Thoracic aorta (tissue), 2 donors: ENCODE measurements around the gene RNF121. TPM values are rescaled to one million over a fixed set of nuclear protein-coding genes. Genes with fewer than 3 reads are reported as not detected.

Experiments used
- ATAC-seq: fragments of 150-250 bp; one replicate; pipeline ENCODE4 v1.8.0; 2017; ENCODE audit warnings: low read depth; ENCODE audit not compliant: insufficient number of reproducible peaks, low FRiP score
- DNase-seq: peaks from one replicate; pipeline ENCODE4 v3.0.0-alpha.2; 2020; ENCODE audit warnings: low spot score
- H3K27ac ChIP-seq, 2 donors: fragments of 200-600 bp; sonication (generic); 1 replicate in 1 of 2; 2 replicates in 1 of 2; pipeline ENCODE4 v1.5.1; 2016; ENCODE audit warnings: mild to moderate bottlenecking in 2 of 2, moderate library complexity in 2 of 2
- H3K27me3 ChIP-seq: fragments of 200-600 bp; sonication (generic); replicated peaks from 2 replicates; pipeline ENCODE4 v1.6.0; 2016; ENCODE audit warnings: mild to moderate bottlenecking; ENCODE audit not compliant: insufficient read depth
- H3K36me3 ChIP-seq: fragments of 200-600 bp; sonication (generic); one replicate; pipeline ENCODE4 v1.5.1; 2016
- H3K4me1 ChIP-seq, 2 donors: fragments of 200-600 bp; sonication (generic); 1 replicate in 1 of 2; 2 replicates in 1 of 2; pipeline versions ENCODE4 v1.5.1 to v1.6.0; 2016; ENCODE audit warnings: low read depth in 2 of 2, mild to moderate bottlenecking in 1 of 2; ENCODE audit not compliant: control insufficient read depth in 1 of 2
- H3K4me3 ChIP-seq: fragments of 200-600 bp; sonication (generic); 2 replicates; pipeline ENCODE4 v1.5.1; 2016; ENCODE audit warnings: mild to moderate bottlenecking
- H3K9me3 ChIP-seq: fragments of 200-600 bp; sonication (generic); 2 replicates; pipeline ENCODE4 v1.5.1; 2016
- total RNA-seq, 2 donors: library from RNA; depleted of rRNA; stranded (reverse); fragments of >200 nt; gene quantifications; one replicate each; pipeline versions ENCODE4 v1.1.0 to v1.2.3, GENCODE V29; 2016
- TF ChIP-seq, protein P1 (sequence below): fragments of 200-600 bp; sonication (generic); IDR thresholded peaks from one replicate; pipeline ENCODE4 v1.5.1; 2019; ENCODE audit warnings: antibody characterized with exemption

RNF121 gene
- total RNA-seq, 2 donors from 2014 or later, result 50.2 to 74.6 TPM

DNA sequence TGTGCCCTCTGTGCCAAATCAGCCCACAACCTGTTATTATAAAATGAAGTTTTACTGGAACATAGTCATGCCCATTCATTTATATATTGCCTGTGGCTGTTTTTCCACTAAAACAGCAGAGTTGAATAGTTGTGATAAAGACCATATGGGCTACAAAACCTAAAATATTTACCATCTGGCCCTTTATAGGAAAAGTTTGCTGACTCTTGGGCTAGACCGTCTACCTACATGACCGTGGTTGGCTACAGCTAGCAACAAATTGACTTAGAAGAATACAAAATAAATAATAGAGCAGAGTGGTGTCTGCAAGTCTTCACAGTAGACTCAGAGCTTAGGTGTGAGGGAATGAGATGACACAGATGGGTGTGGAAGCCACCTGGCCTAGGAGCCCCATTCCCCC is 58.7 kb downstream of the RNF121 start:
- Histone ChIP-seq H3K27me3 (no peaks in the 10 kb centered on the region), H3K9me3 (no peaks in the 10 kb centered on the region), H3K4me1 (peaks cover 15 to 23% of the 10 kb centered on the region in 2 donors), H3K4me3 (no peak overlapping the region), H3K36me3 (peaks cover 14% of the 10 kb centered on the region), H3K27ac (peak overlapping the region; percentile 37 to 44)
- TF ChIP-seq, protein P1, sequence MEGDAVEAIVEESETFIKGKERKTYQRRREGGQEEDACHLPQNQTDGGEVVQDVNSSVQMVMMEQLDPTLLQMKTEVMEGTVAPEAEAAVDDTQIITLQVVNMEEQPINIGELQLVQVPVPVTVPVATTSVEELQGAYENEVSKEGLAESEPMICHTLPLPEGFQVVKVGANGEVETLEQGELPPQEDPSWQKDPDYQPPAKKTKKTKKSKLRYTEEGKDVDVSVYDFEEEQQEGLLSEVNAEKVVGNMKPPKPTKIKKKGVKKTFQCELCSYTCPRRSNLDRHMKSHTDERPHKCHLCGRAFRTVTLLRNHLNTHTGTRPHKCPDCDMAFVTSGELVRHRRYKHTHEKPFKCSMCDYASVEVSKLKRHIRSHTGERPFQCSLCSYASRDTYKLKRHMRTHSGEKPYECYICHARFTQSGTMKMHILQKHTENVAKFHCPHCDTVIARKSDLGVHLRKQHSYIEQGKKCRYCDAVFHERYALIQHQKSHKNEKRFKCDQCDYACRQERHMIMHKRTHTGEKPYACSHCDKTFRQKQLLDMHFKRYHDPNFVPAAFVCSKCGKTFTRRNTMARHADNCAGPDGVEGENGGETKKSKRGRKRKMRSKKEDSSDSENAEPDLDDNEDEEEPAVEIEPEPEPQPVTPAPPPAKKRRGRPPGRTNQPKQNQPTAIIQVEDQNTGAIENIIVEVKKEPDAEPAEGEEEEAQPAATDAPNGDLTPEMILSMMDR, result no peak
- no peak for DNase-seq
- ATAC-seq, result no peak

DNA sequence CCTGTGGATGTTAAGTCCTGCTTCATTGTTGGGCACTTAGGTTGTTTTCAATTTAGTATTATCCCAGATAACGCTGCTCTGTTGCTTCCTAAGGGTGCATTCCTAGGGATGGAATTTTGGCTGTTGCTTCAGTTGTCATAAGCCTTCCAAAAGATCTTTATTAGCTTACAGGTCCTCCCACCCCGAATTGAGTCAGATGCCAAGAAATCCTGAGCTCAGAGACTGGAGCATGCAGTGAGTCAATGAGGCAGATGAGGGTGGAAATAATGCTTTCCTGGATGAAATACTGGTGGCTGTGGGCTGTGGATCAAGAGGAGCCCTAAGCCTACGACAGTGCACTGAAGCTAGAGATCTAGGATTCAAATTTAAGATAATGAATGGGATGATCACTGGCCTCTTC is 59.2 kb downstream of the RNF121 start:
- no peaks in the 10 kb centered on the region for H3K9me3 ChIP-seq
- peaks cover 11% of the 10 kb centered on the region for H3K36me3 ChIP-seq
- H3K27ac ChIP-seq, result peak overlapping the region; percentile 37 to 44
- H3K27me3 ChIP-seq, result no peaks in the 10 kb centered on the region
- H3K4me3 ChIP-seq, result no peak overlapping the region
- peaks cover 15 to 23% of the 10 kb centered on the region in 2 donors for H3K4me1 ChIP-seq
- no peak for DNase-seq
- ATAC-seq, result no peak
- TF ChIP-seq, protein P1, result no peak

- Histone ChIP-seq H3K27ac (no peak overlapping the region), H3K27me3 (no peaks in the 10 kb centered on the region), H3K36me3 (peaks cover 8% of the 10 kb centered on the region), H3K9me3 (no peaks in the 10 kb centered on the region), H3K4me1 (peaks cover 15 to 23% of the 10 kb centered on the region in 2 donors), H3K4me3 (no peak overlapping the region)
- ATAC-seq (no peak), DNase-seq (no peak)
- TF ChIP-seq, protein P1, result no peak
Observed at GRCh38 chr11:71990701-71991100, 61.9 kb downstream of the RNF121 start.

DNA sequence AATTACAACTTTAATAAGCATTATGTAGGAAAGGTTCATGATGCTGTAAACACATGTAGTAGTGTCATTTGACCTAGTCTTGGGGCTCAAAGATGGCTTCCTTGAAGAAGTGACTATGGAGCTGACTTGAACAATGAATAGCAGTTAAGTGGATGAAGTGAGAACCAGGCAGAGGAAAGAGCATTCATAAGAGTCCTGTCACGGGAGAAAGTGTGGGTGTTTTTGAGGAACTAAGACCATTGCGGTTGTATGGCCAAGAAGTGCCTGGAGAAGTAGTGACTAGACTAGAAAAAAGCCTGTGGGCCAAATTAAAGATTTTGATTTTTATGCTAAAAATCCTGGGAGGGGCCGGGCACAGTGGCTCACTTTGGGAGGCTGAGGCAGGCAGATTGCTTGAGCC is 62.6 kb downstream of the RNF121 start:
- no peak overlapping the region for H3K4me3 ChIP-seq
- no peak for DNase-seq
- H3K4me1 ChIP-seq, result peaks cover 15 to 23% of the 10 kb centered on the region in 2 donors
- no peaks in the 10 kb centered on the region for H3K27me3 ChIP-seq
- TF ChIP-seq, protein P1, result no peak
- no peaks in the 10 kb centered on the region for H3K9me3 ChIP-seq
- H3K36me3 ChIP-seq, result peaks cover 12% of the 10 kb centered on the region
- no peak for ATAC-seq
- no peak overlapping the region for H3K27ac ChIP-seq

- no peaks in the 10 kb centered on the region for H3K9me3 ChIP-seq
- TF ChIP-seq, protein P1, result no peak
- H3K4me3 ChIP-seq, result no peak overlapping the region
- H3K4me1 ChIP-seq, result peaks cover 15 to 18% of the 10 kb centered on the region in 2 donors
- DNase-seq (no peak), ATAC-seq (no peak)
- no peaks in the 10 kb centered on the region for H3K27me3 ChIP-seq
- no peak overlapping the region for H3K27ac ChIP-seq
- peaks cover 15% of the 10 kb centered on the region for H3K36me3 ChIP-seq
Observed at GRCh38 chr11:71992136-71992730, 63.4 kb downstream of the RNF121 start.
